IMR-90 (cell line): Measurements from ENCODE around the gene SRGAP3. TPM values are rescaled to one million over a fixed set of nuclear protein-coding genes. Genes with fewer than 3 reads are reported as not detected.

Experiments
- ATAC-seq: fragments of 200-7000 bp; cut with Tn5 transposase; 2 replicates; pipeline ENCODE4 v1.9.1; 2020; ENCODE audit warnings: low read depth, mild to moderate bottlenecking, moderate library complexity
- BruUV-seq: library from RNA; stranded (reverse); fragments of 400-500 nt; replicated peaks from 2 replicates; lab custom pipeline; 2021; lab: Mats Ljungman, UMichigan
- CTCF ChIA-PET: fragments of 300-600 bp; formaldehyde crosslinking; extraction: SDS; loops from one replicate; lab custom pipeline; 2021; ENCODE audit warnings: antibody characterized with exemption; lab: Yijun Ruan, JAX
- POLR2A ChIA-PET: fragments of 300-600 bp; sonication (Branson Sonifier 250); formaldehyde crosslinking; loops from one replicate; lab custom pipeline; 2022; ENCODE audit warnings: antibody characterized with exemption; ENCODE audit not compliant: unreplicated experiment; lab: Charles Lee
- DNase-seq: peaks from one replicate; pipeline ENCODE4 v3.0.0; 2013
- H2AFZ ChIP-seq: replicated peaks from 2 replicates; pipeline ENCODE3; 2013; ENCODE audit warnings: low read length, mild to moderate bottlenecking; ENCODE audit not compliant: poor library complexity
- H2AK5ac ChIP-seq: 2 replicates; pipeline ENCODE4 v1.6.1; 2013; ENCODE audit warnings: low read depth, low read length, inconsistent platforms
- H2AK9ac ChIP-seq: replicated peaks from 2 replicates; pipeline ENCODE3; 2013; ENCODE audit warnings: mild to moderate bottlenecking, low read depth, low read length, moderate library complexity; ENCODE audit not compliant: poor library complexity
- H2BK120ac ChIP-seq: 2 replicates; pipeline ENCODE4 v1.6.1; 2013; ENCODE audit warnings: low read depth, low read length, inconsistent platforms
- H2BK15ac ChIP-seq: 3 replicates; pipeline ENCODE4 v1.6.1; 2013; ENCODE audit warnings: low read depth, low read length, inconsistent platforms
- H2BK20ac ChIP-seq: 2 replicates; pipeline ENCODE4 v1.6.1; 2013; ENCODE audit warnings: low read depth, mild to moderate bottlenecking, inconsistent platforms, low read length, moderate library complexity
- H2BK5ac ChIP-seq: 2 replicates; pipeline ENCODE4 v1.6.1; 2013; ENCODE audit warnings: mild to moderate bottlenecking, low read depth, low read length, inconsistent platforms; ENCODE audit not compliant: poor library complexity, severe bottlenecking
- H3K14ac ChIP-seq: replicated peaks from 2 replicates; pipeline ENCODE4 v1.6.1; 2013; ENCODE audit warnings: low read depth, low read length, inconsistent platforms
- H3K18ac ChIP-seq: 2 replicates; pipeline ENCODE4 v1.6.1; 2013; ENCODE audit warnings: low read depth, low read length, control low read depth
- H3K23ac ChIP-seq: 2 replicates; pipeline ENCODE4 v1.6.1; 2013; ENCODE audit warnings: low read depth, low read length, inconsistent platforms
- H3K27ac ChIP-seq: 2 replicates; pipeline ENCODE4 v1.5.1; 2013; ENCODE audit warnings: mild to moderate bottlenecking, control low read depth, low read length; ENCODE audit not compliant: insufficient read depth
- H3K27me3 ChIP-seq: 2 replicates; pipeline ENCODE4 v1.6.1; 2013; ENCODE audit warnings: low read length; ENCODE audit not compliant: control insufficient read depth, insufficient read depth
- H3K36me3 ChIP-seq: 2 replicates; pipeline ENCODE4 v1.6.1; 2013; ENCODE audit warnings: low read length, mixed read lengths; ENCODE audit not compliant: control insufficient read depth, insufficient read depth
- H3K4ac ChIP-seq: 2 replicates; pipeline ENCODE4 v1.6.1; 2013; ENCODE audit warnings: low read depth, low read length, inconsistent platforms
- H3K4me1 ChIP-seq: 2 replicates; pipeline ENCODE4 v1.6.1; 2013; ENCODE audit warnings: low read length, mixed read lengths; ENCODE audit not compliant: control insufficient read depth, insufficient read depth
- H3K4me2 ChIP-seq: 2 replicates; pipeline ENCODE4 v1.6.1; 2013; ENCODE audit warnings: low read depth, mild to moderate bottlenecking, control low read depth, low read length, moderate library complexity
- H3K4me3 ChIP-seq: 2 replicates; pipeline ENCODE4 v1.5.1; 2013; ENCODE audit warnings: low read depth, mild to moderate bottlenecking, control low read depth, low read length, moderate library complexity; ENCODE audit not compliant: insufficient read depth
- H3K56ac ChIP-seq: 2 replicates; pipeline ENCODE4 v1.6.1; 2013; ENCODE audit warnings: low read length, inconsistent platforms; ENCODE audit not compliant: insufficient read depth; ENCODE audit errors: extremely low read depth
- H3K79me1 ChIP-seq, 2 experiments: 2 replicates each; pipeline ENCODE4 v1.6.1; 2013; ENCODE audit warnings: low read length in 2 of 2, inconsistent platforms in 1 of 2, low read depth in 1 of 2
- H3K9ac ChIP-seq: 2 replicates; pipeline ENCODE4 v1.6.1; 2013; ENCODE audit warnings: low read depth, low read length, control low read depth
- H3K9me1 ChIP-seq: 2 replicates; pipeline ENCODE4 v1.6.1; 2013; ENCODE audit warnings: low read length, inconsistent platforms; ENCODE audit not compliant: insufficient read depth
- H3K9me3 ChIP-seq: 2 replicates; pipeline ENCODE4 v1.6.1; 2013; ENCODE audit warnings: low read length; ENCODE audit not compliant: control insufficient read depth, insufficient read depth
- H4K20me1 ChIP-seq: 2 replicates; pipeline ENCODE4 v1.6.1; 2013; ENCODE audit warnings: low read length, inconsistent platforms; ENCODE audit not compliant: insufficient read depth
- H4K5ac ChIP-seq: 2 replicates; pipeline ENCODE4 v1.6.1; 2013; ENCODE audit warnings: mild to moderate bottlenecking, low read depth, low read length, control low read depth
- H4K8ac ChIP-seq, 2 experiments: 2 replicates each; pipeline ENCODE4 v1.6.1; 2013; ENCODE audit warnings: low read depth in 2 of 2, low read length in 2 of 2, control low read depth in 1 of 2, inconsistent platforms in 1 of 2
- H4K91ac ChIP-seq: 2 replicates; pipeline ENCODE4 v1.6.1; 2013; ENCODE audit warnings: low read depth, low read length, inconsistent platforms; ENCODE audit not compliant: insufficient read depth
- BHLHE40 ChIP-seq: fragments of 150-350 bp; IDR thresholded peaks from 2 replicates; pipeline ENCODE4 v1.6.1; 2016; ENCODE audit warnings: mild to moderate bottlenecking, low read depth, low read length
- CEBPB ChIP-seq: IDR thresholded peaks from 2 replicates; pipeline ENCODE4 v1.6.1; 2012; ENCODE audit warnings: low read depth, low read length, improper control_type of control experiment
- CHD1 ChIP-seq: IDR thresholded peaks from 2 replicates; pipeline ENCODE4 v1.6.1; 2012; ENCODE audit warnings: low read depth, low read length, improper control_type of control experiment
- ELK1 ChIP-seq: fragments of 150-350 bp; IDR thresholded peaks from 2 replicates; pipeline ENCODE4 v1.6.1; 2016; ENCODE audit warnings: low read depth, mild to moderate bottlenecking, low read length, moderate library complexity, borderline replicate concordance
- FOS ChIP-seq: fragments of 150-350 bp; IDR thresholded peaks from 2 replicates; pipeline ENCODE4 v1.6.1; 2016; ENCODE audit warnings: low read depth, low read length
- MAFK ChIP-seq: IDR thresholded peaks from 2 replicates; pipeline ENCODE4 v1.6.1; 2012; ENCODE audit warnings: low read depth, low read length, improper control_type of control experiment
- MAZ ChIP-seq: IDR thresholded peaks from 2 replicates; pipeline ENCODE4 v1.6.1; 2012; ENCODE audit warnings: low read depth, mild to moderate bottlenecking, low read length, improper control_type of control experiment, moderate library complexity, borderline replicate concordance
- MXI1 ChIP-seq: IDR thresholded peaks from 2 replicates; pipeline ENCODE4 v1.6.1; 2012; ENCODE audit warnings: low read depth, mild to moderate bottlenecking, low read length, moderate library complexity, borderline replicate concordance
- NFE2L2 ChIP-seq: fragments of 150-350 bp; IDR thresholded peaks from 2 replicates; pipeline ENCODE4 v1.6.1; 2016; ENCODE audit warnings: low read depth, mild to moderate bottlenecking, low read length
- POLR2A ChIP-seq: IDR thresholded peaks from 2 replicates; pipeline ENCODE4 v1.6.1; 2012; ENCODE audit warnings: mild to moderate bottlenecking, low read depth, low read length
- RAD21 ChIP-seq: IDR thresholded peaks from 2 replicates; pipeline ENCODE4 v1.6.1; 2012; ENCODE audit warnings: low read length, improper control_type of control experiment
- RCOR1 ChIP-seq: IDR thresholded peaks from 2 replicates; pipeline ENCODE4 v1.6.1; 2012; ENCODE audit warnings: mild to moderate bottlenecking, low read length, improper control_type of control experiment; ENCODE audit not compliant: insufficient replicate concordance
- RFX5 ChIP-seq: IDR thresholded peaks from 2 replicates; pipeline ENCODE4 v1.8.0; 2012; ENCODE audit warnings: low read depth, mild to moderate bottlenecking, low read length, moderate library complexity
- SMC3 ChIP-seq: fragments of 150-350 bp; IDR thresholded peaks from 2 replicates; pipeline ENCODE4 v1.6.1; 2016; ENCODE audit warnings: low read depth, mild to moderate bottlenecking, antibody characterized with exemption, low read length, moderate library complexity
- USF2 ChIP-seq: fragments of 150-350 bp; IDR thresholded peaks from 2 replicates; pipeline ENCODE4 v1.6.1; 2017; ENCODE audit warnings: mild to moderate bottlenecking, antibody characterized with exemption, low read length, low read depth
- WGBS, 2 experiments: methylation state at CpG; one replicate each; pipeline versions ENCODE4 v1.1.5 to v1.1.7; 2013; ENCODE audit warnings: missing lambda C conversion rate in 2 of 2; ENCODE audit not compliant: insufficient read length in 1 of 2; ENCODE audit errors: extremely low coverage in 2 of 2; 5-methylcytosine and 5-hydroxymethylcytosine counted together
- dilution Hi-C: fragments of 300-500 bp; cut with HindIII; formaldehyde crosslinking; loops from one replicate; pipeline ENCODE4 v1.14.3; 2018; ENCODE audit warnings: low sequenced_read_pairs; ENCODE audit not compliant: unreplicated experiment
- in situ Hi-C: fragments of 300-500 bp; cut with MboI; formaldehyde crosslinking; loops from 3 replicates; pipeline ENCODE4 v1.14.3; 2019; ENCODE audit warnings: low sequenced_read_pairs, inconsistent platforms, mixed read lengths
- intact Hi-C: fragments of 100-400 bp; cut with micrococcal nuclease; formaldehyde crosslinking; loops from 2 replicates; pipeline ENCODE4 v1.10.0; 2022
- polyA plus RNA-seq, 3 experiments: library from polyadenylated mRNA; depleted of rRNA; stranded (reverse); fragments of >200 nt; gene quantifications; 2 replicates each; pipeline ENCODE4 v1.2.3, GENCODE V29; 2012; ENCODE audit warnings: low replicate concordance in 1 of 3
- total RNA-seq: library from RNA; depleted of rRNA; stranded (reverse); fragments of >200 nt; gene quantifications from 2 replicates; pipeline ENCODE4 v1.2.3, GENCODE V29; 2012
- TF ChIP-seq, protein P1 (sequence below): conservative IDR thresholded peaks from 2 replicates; pipeline ENCODE4 v1.5.1; 2012; ENCODE audit warnings: mild to moderate bottlenecking, low read depth, low read length, improper control_type of control experiment

Gene SRGAP3
- total and polyA plus RNA-seq, 2 of the 4 experiments (the other 2 are of a cell fraction): 0.68 to 1.4 TPM

- dilution Hi-C loops: no loop called here
- H3K9me3 ChIP-seq: no peaks in the 10 kb centered on the region
- no peak overlapping the region for H3K4me3 ChIP-seq
- no peak overlapping the region for H3K23ac ChIP-seq
- H3K27ac ChIP-seq: no peak overlapping the region
- no peaks in the 10 kb centered on the region for H3K79me1 ChIP-seq
- no peak overlapping the region for H3K4me2 ChIP-seq
- DNase-seq (no peak), ATAC-seq (no peak)
- H4K5ac ChIP-seq: no peak overlapping the region
- H2BK20ac ChIP-seq: no peak overlapping the region
- no peak overlapping the region for H3K56ac ChIP-seq
- H2AFZ ChIP-seq: no peak overlapping the region
- H3K18ac ChIP-seq: no peak overlapping the region
- CTCF ChIA-PET: no interaction called here
- H3K9ac ChIP-seq: no peak overlapping the region
- BruUV-seq: no TSS peak
- H3K4ac ChIP-seq: no peak overlapping the region
- POLR2A ChIA-PET: no interaction called here
- intact Hi-C loops: no loop called here
- no peak overlapping the region for H4K8ac ChIP-seq
- H2AK9ac ChIP-seq: no peak overlapping the region
- TF ChIP-seq ELK1 (no peak), RAD21 (no peak), NFE2L2 (no peak), POLR2A (no peak), MAZ (no peak), BHLHE40 (no peak), RFX5 (no peak), USF2 (no peak), FOS (no peak), RCOR1 (no peak), MAFK (no peak), SMC3 (no peak), CHD1 (no peak), CEBPB (no peak), MXI1 (no peak)
- TF ChIP-seq, protein P1, sequence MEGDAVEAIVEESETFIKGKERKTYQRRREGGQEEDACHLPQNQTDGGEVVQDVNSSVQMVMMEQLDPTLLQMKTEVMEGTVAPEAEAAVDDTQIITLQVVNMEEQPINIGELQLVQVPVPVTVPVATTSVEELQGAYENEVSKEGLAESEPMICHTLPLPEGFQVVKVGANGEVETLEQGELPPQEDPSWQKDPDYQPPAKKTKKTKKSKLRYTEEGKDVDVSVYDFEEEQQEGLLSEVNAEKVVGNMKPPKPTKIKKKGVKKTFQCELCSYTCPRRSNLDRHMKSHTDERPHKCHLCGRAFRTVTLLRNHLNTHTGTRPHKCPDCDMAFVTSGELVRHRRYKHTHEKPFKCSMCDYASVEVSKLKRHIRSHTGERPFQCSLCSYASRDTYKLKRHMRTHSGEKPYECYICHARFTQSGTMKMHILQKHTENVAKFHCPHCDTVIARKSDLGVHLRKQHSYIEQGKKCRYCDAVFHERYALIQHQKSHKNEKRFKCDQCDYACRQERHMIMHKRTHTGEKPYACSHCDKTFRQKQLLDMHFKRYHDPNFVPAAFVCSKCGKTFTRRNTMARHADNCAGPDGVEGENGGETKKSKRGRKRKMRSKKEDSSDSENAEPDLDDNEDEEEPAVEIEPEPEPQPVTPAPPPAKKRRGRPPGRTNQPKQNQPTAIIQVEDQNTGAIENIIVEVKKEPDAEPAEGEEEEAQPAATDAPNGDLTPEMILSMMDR: no peak
- H3K14ac ChIP-seq: no peak overlapping the region
- in situ Hi-C loops: no loop called here
- no peaks in the 10 kb centered on the region for H4K20me1 ChIP-seq
- no peak overlapping the region for H2BK15ac ChIP-seq
- H2AK5ac ChIP-seq: no peak overlapping the region
- H3K36me3 ChIP-seq: no peaks in the 10 kb centered on the region
- no peak overlapping the region for H2BK120ac ChIP-seq
- H2BK5ac ChIP-seq: no peak overlapping the region
- no peaks in the 10 kb centered on the region for H3K4me1 ChIP-seq
- no peaks in the 10 kb centered on the region for H3K9me1 ChIP-seq
- H3K27me3 ChIP-seq: peaks cover 19% of the 10 kb centered on the region
- WGBS, 2 experiments: 62% methylated on average over 6 of the region's 12 CpGs; no CpG with 5 or more reads in 1 of the 2 experiments
- no peak overlapping the region for H4K91ac ChIP-seq
Observed at GRCh38 chr3:9099702-9100512, 149.5 kb downstream of the SRGAP3 start.
